GM12878 (cell line): ENCODE measurements around the gene EYA2. TPM values are rescaled to one million over a fixed set of nuclear protein-coding genes. Genes with fewer than 3 reads are reported as not detected.

ENCODE experiments used
- ATAC-seq: fragments of 200-7000 bp; cut with Tn5 transposase; 3 replicates; pipeline ENCODE4 v1.9.1; 2020; ENCODE audit warnings: mild to moderate bottlenecking, moderate library complexity
- BruUV-seq: library from RNA; stranded (reverse); fragments of 400-500 nt; replicated peaks from 2 replicates; lab custom pipeline; 2021; lab: Mats Ljungman, UMichigan
- CTCF ChIA-PET: fragments of 300-600 bp; sonication (Branson Sonifier 250); formaldehyde crosslinking; extraction: SDS; loops from one replicate; lab custom pipeline; 2021; ENCODE audit warnings: inconsistent platforms; lab: Yijun Ruan, JAX
- POLR2A ChIA-PET: fragments of 350-600 bp; formaldehyde crosslinking; extraction: SDS; loops from one replicate; lab custom pipeline; 2021; ENCODE audit warnings: inconsistent platforms; lab: Charles Lee
- RAD21 ChIA-PET: fragments of 300-600 bp; sonication (Branson Sonifier 250); formaldehyde crosslinking; loops from one replicate; lab custom pipeline; 2023; ENCODE audit warnings: antibody characterized with exemption; ENCODE audit not compliant: unreplicated experiment; lab: Charles Lee
- SMC1A ChIA-PET: fragments of 300-600 bp; sonication (Branson Sonifier 250); formaldehyde crosslinking; loops from one replicate; lab custom pipeline; 2023; ENCODE audit not compliant: unreplicated experiment, uncharacterized antibody; lab: Charles Lee
- DNase-seq: peaks from one replicate; pipeline ENCODE4 v3.0.0-alpha.2; 2011; ENCODE audit warnings: low read depth, low spot score
- FAIRE-seq: peaks from 3 replicates; lab custom pipeline; 2011; peaks lifted over from hg19 to GRCh38; lab: Jason Lieb, UNC
- H2AFZ ChIP-seq: 2 replicates; pipeline ENCODE4 v1.6.0; 2011; ENCODE audit warnings: low read depth, low read length, control low read depth; ENCODE audit not compliant: control insufficient read depth
- H3K27ac ChIP-seq: 2 replicates; pipeline ENCODE4 v1.5.1; 2011; ENCODE audit warnings: control low read depth; ENCODE audit not compliant: control insufficient read depth, insufficient read depth
- H3K27me3 ChIP-seq, 2 experiments: replicated peaks in 1 of 2; 2 replicates each; pipeline versions ENCODE4 v1.6.0 to v1.6.1; 2011; ENCODE audit warnings: low read length in 1 of 2; ENCODE audit not compliant: control insufficient read depth in 2 of 2, insufficient read depth in 2 of 2
- H3K36me3 ChIP-seq, 2 experiments: 2 replicates each; pipeline ENCODE4 v1.5.1; 2011; ENCODE audit warnings: low read length in 1 of 2; ENCODE audit not compliant: control insufficient read depth in 2 of 2, insufficient read depth in 2 of 2
- H3K4me1 ChIP-seq: 2 replicates; pipeline ENCODE4 v1.6.1; 2011; ENCODE audit warnings: mild to moderate bottlenecking, low read length, moderate library complexity, mixed read lengths; ENCODE audit not compliant: control insufficient read depth, insufficient read depth
- H3K4me2 ChIP-seq: 2 replicates; pipeline ENCODE4 v1.6.0; 2011; ENCODE audit warnings: control low read depth; ENCODE audit not compliant: control insufficient read depth, insufficient read depth
- H3K4me3 ChIP-seq: fragments of 200-600 bp; sonication (generic); 2 replicates; pipeline ENCODE4 v1.5.1; 2016
- H3K79me2 ChIP-seq: 2 replicates; pipeline ENCODE4 v1.6.0; 2011; ENCODE audit warnings: low read length; ENCODE audit not compliant: control insufficient read depth, insufficient read depth
- H3K9ac ChIP-seq: 2 replicates; pipeline ENCODE4 v1.8.0; 2011; ENCODE audit warnings: low read length, control low read depth, mixed read lengths; ENCODE audit not compliant: control insufficient read depth, insufficient read depth
- H3K9me3 ChIP-seq: replicated peaks from 3 replicates; pipeline ENCODE4 v1.5.1; 2011; ENCODE audit warnings: mild to moderate bottlenecking, low read length; ENCODE audit not compliant: control insufficient read depth, insufficient read depth
- H4K20me1 ChIP-seq: 2 replicates; pipeline ENCODE4 v1.6.0; 2011; ENCODE audit not compliant: control insufficient read depth, insufficient read depth
- CEBPB ChIP-seq, 2 experiments: fragments of 150-350 bp in 1 of 2; IDR thresholded peaks; 2 replicates each; pipeline ENCODE4 v1.6.1; 2012 to 2014; ENCODE audit warnings: low read depth in 2 of 2, low read length in 2 of 2, borderline replicate concordance in 1 of 2, inconsistent platforms in 1 of 2
- IRF5 ChIP-seq: fragments of 450-650 bp; IDR thresholded peaks from 2 replicates; pipeline ENCODE4 v1.6.1; 2017; ENCODE audit warnings: borderline replicate concordance
- MYB ChIP-seq: fragments of 150-350 bp; IDR thresholded peaks from 2 replicates; pipeline ENCODE4 v1.6.1; 2014; ENCODE audit warnings: mild to moderate bottlenecking, low read depth, low read length, borderline replicate concordance
- NR2F1 ChIP-seq: fragments of 450-650 bp; conservative IDR thresholded peaks from 2 replicates; pipeline ENCODE4 v1.6.1; 2017; ENCODE audit warnings: mild to moderate bottlenecking
- POLR2AphosphoS2 ChIP-seq: IDR thresholded peaks from 2 replicates; pipeline ENCODE4 v1.6.1; 2011; ENCODE audit warnings: low read depth, mild to moderate bottlenecking, low read length, improper control_type of control experiment, moderate library complexity
- SP1 ChIP-seq: IDR thresholded peaks from one replicate; pipeline ENCODE4 v1.6.1; 2011; ENCODE audit warnings: low read depth, low read length
- SREBF1 ChIP-seq: IDR thresholded peaks from 2 replicates; pipeline ENCODE4 v1.6.1; 2012; ENCODE audit warnings: mild to moderate bottlenecking, low read length
- SRF ChIP-seq, 2 experiments: IDR thresholded peaks; 2 replicates each; pipeline ENCODE4 v1.6.1; 2011; ENCODE audit warnings: low read depth in 2 of 2, low read length in 2 of 2, mild to moderate bottlenecking in 1 of 2, moderate library complexity in 1 of 2
- SUZ12 ChIP-seq: fragments of 200-600 bp; sonication (generic); IDR thresholded peaks from one replicate; pipeline ENCODE4 v1.6.1; 2018; ENCODE audit warnings: antibody characterized with exemption, mild to moderate bottlenecking; ENCODE audit not compliant: unreplicated experiment
- USF2 ChIP-seq: IDR thresholded peaks from 2 replicates; pipeline ENCODE4 v1.6.1; 2011; ENCODE audit warnings: low read depth, low read length, improper control_type of control experiment, borderline replicate concordance
- YY1 ChIP-seq: IDR thresholded peaks from 2 replicates; pipeline ENCODE4 v1.6.1; 2011; ENCODE audit warnings: low read depth, mild to moderate bottlenecking, low read length
- WGBS: methylation state at CpG from one replicate; pipeline ENCODE4 v1.1.6; 2016; ENCODE audit warnings: low lambda C conversion rate; ENCODE audit not compliant: insufficient replicate concordance, insufficient coverage; ENCODE audit errors: missing lambda C conversion rate; 5-methylcytosine and 5-hydroxymethylcytosine counted together
- in situ Hi-C: fragments of 300-500 bp; cut with MboI; formaldehyde crosslinking; loops from 9 replicates; pipeline ENCODE4 v1.14.3; 2018; ENCODE audit warnings: mixed read lengths
- intact Hi-C: fragments of 100-400 bp; cut with micrococcal nuclease; formaldehyde crosslinking; loops from one replicate; pipeline ENCODE4 v1.14.2; 2022; ENCODE audit not compliant: unreplicated experiment
- polyA plus RNA-seq, 11 experiments: library from polyadenylated mRNA; depleted of rRNA in 4 of 11; unstranded in 6 of 11; stranded (reverse) in 5 of 11; fragments of >200 nt; fragmentation: Nextera tagmentation in 4 of 11; fragmentation: Illumina TruSeq in 1 of 11; extraction: Ambion mirVana in 4 of 11; extraction: Trizol in 1 of 11; gene quantifications; 1 replicate in 1 of 11; 2 replicates in 10 of 11; pipeline versions ENCODE4 v1.2.1 to v1.2.3, GENCODE V29; 2011 to 2016; ENCODE audit warnings: inconsistent platforms in 2 of 11, missing spikeins in 2 of 11, low read depth in 1 of 11
- total RNA-seq, 4 experiments: library from RNA; depleted of rRNA in 3 of 4; stranded (reverse); fragments of >200 nt in 3 of 4; fragmentation: Illumina TruSeq in 1 of 4; extraction: Trizol in 1 of 4; gene quantifications; 2 replicates each; pipeline versions ENCODE4 v1.2.1 to v1.2.3, GENCODE V29; 2013 to 2021

EYA2 gene
- total and polyA plus RNA-seq, 10 of the 15 experiments (the other 5 are each of a cell fraction or from before 2014, with no cell fraction given): 0.20 TPM; not detected in 9

GRCh38 chr20:47120346-47120936 is 225.8 kb downstream of the EYA2 start:
- no peaks in the 10 kb centered on the region for H4K20me1 ChIP-seq
- ChIA-PET POLR2A (no interaction called here), SMC1A (no interaction called here), CTCF (no interaction called here), RAD21 (no interaction called here)
- FAIRE-seq (no peak), DNase-seq (no peak), ATAC-seq (no peak)
- in situ Hi-C loops (no loop called here), intact Hi-C loops (no loop called here)
- no peaks in the 10 kb centered on the region for H3K9me3 ChIP-seq
- H3K27me3 ChIP-seq: peaks cover 0 to 5% of the 10 kb centered on the region in 2 experiments; a peak in 2 of 4 replicates
- H3K4me1 ChIP-seq: no peaks in the 10 kb centered on the region
- no peak overlapping the region for H3K9ac ChIP-seq
- no peak overlapping the region for H3K4me2 ChIP-seq
- BruUV-seq: no TSS peak
- no peak overlapping the region for H3K27ac ChIP-seq
- 57% methylated on average over 10 of the region's 10 CpGs for WGBS
- H3K79me2 ChIP-seq: no peaks in the 10 kb centered on the region
- no peak overlapping the region for H2AFZ ChIP-seq
- H3K4me3 ChIP-seq: no peak overlapping the region
- no peaks in the 10 kb centered on the region for H3K36me3 ChIP-seq
- TF ChIP-seq SUZ12 (no peak), POLR2AphosphoS2 (no peak), MYB (no peak), SREBF1 (no peak), IRF5 (no peak), NR2F1 (no peak), CEBPB (IDR thresholded peaks at IDR 0.05; ENCODE audit: borderline replicate concordance in 1 of 2, low read depth in 2 of 2, low read length in 2 of 2) (no peak), SRF (IDR thresholded peaks at IDR 0.05; ENCODE audit: low read depth in 2 of 2, low read length in 2 of 2) (no peak), YY1 (no peak), SP1 (no peak), USF2 (no peak)
